ENCODE measurements around the gene FMN1.

- TF ChIP-seq, protein P1, sequence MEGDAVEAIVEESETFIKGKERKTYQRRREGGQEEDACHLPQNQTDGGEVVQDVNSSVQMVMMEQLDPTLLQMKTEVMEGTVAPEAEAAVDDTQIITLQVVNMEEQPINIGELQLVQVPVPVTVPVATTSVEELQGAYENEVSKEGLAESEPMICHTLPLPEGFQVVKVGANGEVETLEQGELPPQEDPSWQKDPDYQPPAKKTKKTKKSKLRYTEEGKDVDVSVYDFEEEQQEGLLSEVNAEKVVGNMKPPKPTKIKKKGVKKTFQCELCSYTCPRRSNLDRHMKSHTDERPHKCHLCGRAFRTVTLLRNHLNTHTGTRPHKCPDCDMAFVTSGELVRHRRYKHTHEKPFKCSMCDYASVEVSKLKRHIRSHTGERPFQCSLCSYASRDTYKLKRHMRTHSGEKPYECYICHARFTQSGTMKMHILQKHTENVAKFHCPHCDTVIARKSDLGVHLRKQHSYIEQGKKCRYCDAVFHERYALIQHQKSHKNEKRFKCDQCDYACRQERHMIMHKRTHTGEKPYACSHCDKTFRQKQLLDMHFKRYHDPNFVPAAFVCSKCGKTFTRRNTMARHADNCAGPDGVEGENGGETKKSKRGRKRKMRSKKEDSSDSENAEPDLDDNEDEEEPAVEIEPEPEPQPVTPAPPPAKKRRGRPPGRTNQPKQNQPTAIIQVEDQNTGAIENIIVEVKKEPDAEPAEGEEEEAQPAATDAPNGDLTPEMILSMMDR (IDR thresholded peaks at IDR 0.05; ENCODE audit: low read depth, low read length, poor library complexity, severe bottlenecking) = no peak
- TF ChIP-seq EZH2phosphoT487 (IDR thresholded peaks at IDR 0.05; ENCODE audit: borderline replicate concordance, low read length) = no peak
Observed at GRCh38 chr15:32786906-32787305, 407.6 kb downstream of the FMN1 start.

All from DOHH2 (cell line).